ENCODE measurements around the gene FAM3C.
A peak's percentile ranks its signal among the peaks of the same experiment; 100 is the strongest.
"Not testable (repeated sequence)": the region's sequence is repeated elsewhere in the genome, so short reads cannot be mapped to it uniquely, and the experiment has no call there.

Gene FAM3C, protein sequence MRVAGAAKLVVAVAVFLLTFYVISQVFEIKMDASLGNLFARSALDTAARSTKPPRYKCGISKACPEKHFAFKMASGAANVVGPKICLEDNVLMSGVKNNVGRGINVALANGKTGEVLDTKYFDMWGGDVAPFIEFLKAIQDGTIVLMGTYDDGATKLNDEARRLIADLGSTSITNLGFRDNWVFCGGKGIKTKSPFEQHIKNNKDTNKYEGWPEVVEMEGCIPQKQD

DNA sequence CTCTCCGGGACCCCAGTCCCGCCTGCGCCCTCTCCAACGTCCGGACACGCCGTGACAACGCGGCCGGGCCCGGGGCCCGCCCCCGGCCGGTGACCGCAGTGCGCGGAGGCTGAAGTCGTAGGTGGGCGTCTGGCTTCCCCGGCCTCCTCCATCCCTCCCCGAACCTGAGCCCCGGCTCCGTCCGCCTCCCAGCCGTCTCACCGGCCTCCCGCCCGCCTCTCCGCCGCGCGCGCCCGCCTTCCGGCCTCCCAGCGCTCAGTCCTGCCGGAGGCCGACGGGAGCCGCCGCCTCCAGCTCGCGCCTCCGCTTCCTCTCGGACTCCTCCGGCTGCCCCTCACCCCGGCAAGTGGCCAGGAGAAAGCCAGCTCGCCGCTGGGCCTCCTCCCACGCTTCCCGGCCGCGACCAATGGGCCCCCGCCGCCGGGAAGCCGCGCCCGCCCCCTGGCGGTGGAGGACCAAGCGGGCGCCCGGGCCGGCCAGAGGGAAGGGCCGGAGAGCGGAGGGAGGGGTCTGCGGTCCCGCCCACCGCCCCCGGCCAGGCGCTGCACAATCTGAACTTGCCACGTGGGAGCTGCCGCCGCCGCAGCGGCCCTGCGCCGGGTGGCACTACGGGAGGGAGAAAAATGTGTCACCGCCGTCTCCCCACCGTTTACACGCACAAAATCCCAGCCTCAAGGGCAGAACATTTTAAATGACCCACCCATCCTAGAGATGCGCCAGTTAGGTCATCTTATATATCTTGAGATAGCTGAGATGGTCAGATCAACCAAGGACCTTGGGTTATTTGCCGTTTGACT is at the start of gene FAM3C:
FAM3C (minus strand) TSS at position 348 of the 797 bp plus-strand sequence. CDS start 13,339 bp downstream, outside the sequence.
- peak; percentile 87 for TF ChIP-seq ZFX (IDR thresholded peaks at IDR 0.05)
- TF ChIP-seq, protein P1, sequence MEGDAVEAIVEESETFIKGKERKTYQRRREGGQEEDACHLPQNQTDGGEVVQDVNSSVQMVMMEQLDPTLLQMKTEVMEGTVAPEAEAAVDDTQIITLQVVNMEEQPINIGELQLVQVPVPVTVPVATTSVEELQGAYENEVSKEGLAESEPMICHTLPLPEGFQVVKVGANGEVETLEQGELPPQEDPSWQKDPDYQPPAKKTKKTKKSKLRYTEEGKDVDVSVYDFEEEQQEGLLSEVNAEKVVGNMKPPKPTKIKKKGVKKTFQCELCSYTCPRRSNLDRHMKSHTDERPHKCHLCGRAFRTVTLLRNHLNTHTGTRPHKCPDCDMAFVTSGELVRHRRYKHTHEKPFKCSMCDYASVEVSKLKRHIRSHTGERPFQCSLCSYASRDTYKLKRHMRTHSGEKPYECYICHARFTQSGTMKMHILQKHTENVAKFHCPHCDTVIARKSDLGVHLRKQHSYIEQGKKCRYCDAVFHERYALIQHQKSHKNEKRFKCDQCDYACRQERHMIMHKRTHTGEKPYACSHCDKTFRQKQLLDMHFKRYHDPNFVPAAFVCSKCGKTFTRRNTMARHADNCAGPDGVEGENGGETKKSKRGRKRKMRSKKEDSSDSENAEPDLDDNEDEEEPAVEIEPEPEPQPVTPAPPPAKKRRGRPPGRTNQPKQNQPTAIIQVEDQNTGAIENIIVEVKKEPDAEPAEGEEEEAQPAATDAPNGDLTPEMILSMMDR (conservative IDR thresholded peaks at IDR 0.05) = peak; percentile 100
- peak within 1 kb of the TSS; percentile 74 for H3K27ac ChIP-seq

DNA sequence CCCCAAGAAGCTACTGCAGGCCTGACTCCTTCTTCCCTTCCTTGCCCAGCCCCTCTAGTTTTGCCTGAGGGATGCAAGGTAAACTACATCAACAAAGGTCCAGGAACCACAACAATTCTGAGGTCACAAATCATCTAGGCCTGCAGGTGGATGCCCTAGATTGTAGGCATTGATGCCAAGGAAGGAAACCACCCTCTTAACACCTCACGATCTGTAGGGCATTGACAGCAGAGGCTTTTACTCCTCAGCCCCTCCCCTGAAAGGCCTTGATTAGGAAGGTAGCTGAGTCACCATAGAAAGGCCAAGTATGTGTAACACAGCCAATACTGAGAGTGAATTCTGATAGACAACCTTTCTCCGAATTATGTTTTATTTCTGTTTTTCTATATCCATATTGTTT is 46.7 kb upstream of the FAM3C start:
- no peak overlapping the region for H3K27ac ChIP-seq
- TF ChIP-seq, protein P1 (conservative IDR thresholded peaks at IDR 0.05) = no peak
- TF ChIP-seq ZFX (IDR thresholded peaks at IDR 0.05) = no peak

DNA sequence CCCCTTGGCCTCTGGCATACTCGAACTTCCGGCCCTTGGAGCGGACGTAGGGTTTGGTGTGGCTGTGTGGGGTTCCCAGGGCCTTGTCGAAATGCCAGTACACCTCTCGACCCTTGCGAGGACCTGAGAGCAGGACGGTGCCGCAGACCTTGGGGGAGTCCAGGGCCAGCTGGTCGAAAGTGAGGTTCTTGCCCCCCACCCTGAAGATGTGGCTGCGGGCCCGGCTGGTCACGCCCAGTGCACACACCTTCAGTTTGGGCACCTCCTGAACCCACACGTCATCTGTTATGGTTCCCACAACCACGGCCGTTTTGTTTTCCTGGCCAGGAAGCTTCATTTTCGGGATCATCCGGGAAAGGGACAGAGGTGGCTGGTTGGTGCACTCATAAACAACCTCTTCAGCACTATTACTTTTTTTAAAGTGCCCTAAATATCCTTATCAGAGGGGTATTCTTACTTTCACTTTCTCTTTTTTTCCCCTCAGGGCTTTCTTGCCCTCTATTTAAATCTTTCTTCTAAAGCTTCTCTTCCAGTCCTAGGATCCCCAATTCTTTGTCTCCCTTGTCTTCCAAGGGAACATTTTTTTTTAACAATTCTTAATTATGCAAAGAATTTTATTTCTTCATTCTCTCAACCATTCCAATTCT is 44.9 kb upstream of the FAM3C start:
- TF ChIP-seq, protein P1 (conservative IDR thresholded peaks at IDR 0.05) = no peak
- TF ChIP-seq ZFX (IDR thresholded peaks at IDR 0.05) = no peak
- no peak overlapping the region for H3K27ac ChIP-seq

DNA sequence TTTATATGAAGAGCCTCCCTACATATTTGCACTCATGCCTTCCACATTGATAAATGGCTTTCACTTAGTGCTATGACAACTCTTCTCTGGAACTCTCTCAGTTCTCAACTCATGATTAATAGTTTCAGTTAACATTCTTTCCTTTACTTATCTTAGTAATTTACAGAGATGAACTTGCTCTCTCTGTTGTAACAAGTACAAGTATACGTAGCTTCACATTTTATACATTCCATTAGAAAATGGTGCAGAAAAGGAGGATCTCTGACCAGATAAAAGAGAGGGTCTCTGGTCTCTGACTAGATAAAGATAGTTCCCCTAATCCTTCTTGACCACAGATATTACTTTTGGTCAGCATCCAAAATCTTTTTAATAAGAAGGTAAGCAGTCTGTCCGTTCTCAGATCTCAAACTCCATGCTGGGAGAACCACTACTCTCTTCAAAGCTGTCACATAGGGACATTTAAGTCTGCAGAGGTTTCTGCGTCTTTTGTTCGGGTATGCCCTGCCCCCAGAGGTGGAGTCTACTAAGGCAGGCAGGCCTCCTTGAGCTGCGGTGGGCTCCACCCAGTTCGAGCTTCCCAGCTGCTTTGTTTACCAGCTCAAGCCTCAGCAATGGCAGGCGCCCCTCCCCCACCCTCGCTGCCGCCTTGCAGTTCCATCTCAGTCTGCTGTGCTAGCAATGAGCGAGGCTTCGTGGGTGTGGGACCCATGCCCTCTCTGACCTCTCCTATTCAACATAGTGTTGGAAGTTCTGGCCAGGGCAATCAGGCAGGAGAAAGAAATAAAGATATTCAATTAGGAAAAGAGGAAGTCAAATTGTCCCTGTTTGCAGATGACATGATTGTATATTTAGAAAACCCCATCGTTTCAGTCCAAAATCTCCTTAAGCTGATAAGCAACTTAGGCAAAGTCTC is 42.2 kb upstream of the FAM3C start:
- H3K27ac ChIP-seq = not testable (repeated sequence)

DNA sequence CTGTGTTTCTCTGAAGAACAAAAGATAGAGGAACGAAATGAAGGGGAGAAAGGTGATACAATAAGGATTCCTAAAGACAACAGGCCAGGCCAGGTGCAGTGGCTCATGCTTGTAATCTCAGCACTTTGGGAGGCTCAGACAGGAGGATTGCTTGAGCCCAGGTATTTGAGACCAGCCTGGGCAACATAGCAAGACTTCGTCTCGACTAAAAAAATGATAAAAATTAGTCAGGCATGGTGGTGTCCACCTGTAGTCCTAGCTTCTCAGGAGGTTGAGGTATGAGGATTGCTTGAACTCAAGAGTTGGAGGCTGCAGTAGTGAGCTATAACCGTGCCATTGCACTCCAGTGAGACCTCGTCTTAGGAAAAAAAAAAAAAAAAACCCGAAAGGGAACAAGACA is 41.4 kb upstream of the FAM3C start:
- H3K27ac ChIP-seq = no peak overlapping the region
- no peak for TF ChIP-seq ZFX (IDR thresholded peaks at IDR 0.05)
- TF ChIP-seq, protein P1 (conservative IDR thresholded peaks at IDR 0.05) = no peak

DNA sequence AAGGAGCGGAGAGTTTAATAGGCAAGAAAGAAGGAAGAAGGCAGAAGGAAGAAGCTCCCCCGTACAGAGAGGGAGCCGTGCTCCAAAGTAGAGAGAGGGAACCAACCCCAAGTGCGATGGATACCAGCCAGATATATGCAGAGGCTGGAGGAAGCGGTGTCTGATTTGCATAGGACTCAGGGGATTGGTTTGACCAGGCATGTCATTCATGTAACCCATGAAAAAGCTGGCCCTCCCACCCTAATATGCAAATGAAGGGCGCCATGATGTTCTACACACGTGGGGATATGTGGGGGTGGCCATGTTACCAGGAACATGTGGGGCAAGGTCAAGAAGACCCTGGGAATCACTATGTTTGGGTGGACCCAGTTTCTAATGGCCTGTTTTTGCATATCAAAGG is 40.6 kb upstream of the FAM3C start:
- H3K27ac ChIP-seq = no peak overlapping the region
- no peak for TF ChIP-seq ZFX (IDR thresholded peaks at IDR 0.05)
- TF ChIP-seq, protein P1 (conservative IDR thresholded peaks at IDR 0.05) = no peak

DNA sequence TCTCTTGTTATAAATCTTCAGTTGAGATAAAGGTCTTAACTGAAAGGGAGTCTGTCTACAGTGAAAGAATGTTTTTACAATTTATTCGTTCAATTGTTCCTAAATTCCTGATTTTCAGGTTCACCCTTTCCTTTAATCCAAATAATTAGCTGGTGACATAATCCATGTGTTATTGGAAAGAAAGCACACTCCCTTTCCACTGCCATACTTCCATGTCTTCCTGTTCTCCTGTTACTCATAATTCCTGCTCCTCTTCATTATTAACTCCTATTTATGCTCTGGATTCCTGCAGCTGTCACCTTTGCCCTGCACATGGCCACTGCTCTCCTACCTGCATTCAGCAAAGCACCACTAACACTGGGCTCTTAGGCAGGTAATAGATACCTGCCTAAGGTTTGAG is 40.0 kb upstream of the FAM3C start:
- no peak overlapping the region for H3K27ac ChIP-seq
- TF ChIP-seq ZFX (IDR thresholded peaks at IDR 0.05) = no peak
- TF ChIP-seq, protein P1 (conservative IDR thresholded peaks at IDR 0.05) = no peak
